ENCODE results near the gene LRP5. TPM values are rescaled to one million over a fixed set of nuclear protein-coding genes. Genes with fewer than 3 reads are reported as not detected.

The LRP5 gene
- total RNA-seq, 1 donor from 2014 or later: 54.7 TPM

DNA sequence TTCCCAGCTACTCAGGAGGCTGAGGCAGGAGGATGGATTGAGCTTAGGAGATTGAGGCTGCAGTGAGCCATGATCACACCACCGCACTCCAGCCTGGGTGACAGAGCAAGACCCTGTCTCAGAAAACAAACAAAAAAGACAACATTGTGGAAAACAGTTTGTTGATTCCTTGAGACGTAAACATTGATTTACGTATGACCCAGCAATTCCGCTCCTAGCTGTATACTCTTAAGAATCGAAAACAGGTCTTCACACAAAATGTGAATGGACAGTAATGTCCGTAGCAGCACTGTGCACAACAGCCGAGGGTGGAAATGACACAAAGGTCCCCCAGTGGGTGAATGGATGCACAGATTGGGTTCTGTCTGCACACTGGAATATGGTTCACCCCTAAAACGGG, 49.3 kb downstream of the LRP5 start:
- intact Hi-C loops (cut with micrococcal nuclease): no loop called here
- Histone ChIP-seq H3K27me3 (ENCODE audit: low read depth) (no peaks in the 10 kb centered on the region), H3K4me1 (peaks cover 16% of the 10 kb centered on the region), H3K27ac (replicated peaks) (no peak overlapping the region), H3K9me3 (replicated peaks) (no peaks in the 10 kb centered on the region), H3K4me3 (no peak overlapping the region), H3K36me3 (peaks cover 59% of the 10 kb centered on the region)
- DNase-seq: no peak
- TF ChIP-seq, protein P1, sequence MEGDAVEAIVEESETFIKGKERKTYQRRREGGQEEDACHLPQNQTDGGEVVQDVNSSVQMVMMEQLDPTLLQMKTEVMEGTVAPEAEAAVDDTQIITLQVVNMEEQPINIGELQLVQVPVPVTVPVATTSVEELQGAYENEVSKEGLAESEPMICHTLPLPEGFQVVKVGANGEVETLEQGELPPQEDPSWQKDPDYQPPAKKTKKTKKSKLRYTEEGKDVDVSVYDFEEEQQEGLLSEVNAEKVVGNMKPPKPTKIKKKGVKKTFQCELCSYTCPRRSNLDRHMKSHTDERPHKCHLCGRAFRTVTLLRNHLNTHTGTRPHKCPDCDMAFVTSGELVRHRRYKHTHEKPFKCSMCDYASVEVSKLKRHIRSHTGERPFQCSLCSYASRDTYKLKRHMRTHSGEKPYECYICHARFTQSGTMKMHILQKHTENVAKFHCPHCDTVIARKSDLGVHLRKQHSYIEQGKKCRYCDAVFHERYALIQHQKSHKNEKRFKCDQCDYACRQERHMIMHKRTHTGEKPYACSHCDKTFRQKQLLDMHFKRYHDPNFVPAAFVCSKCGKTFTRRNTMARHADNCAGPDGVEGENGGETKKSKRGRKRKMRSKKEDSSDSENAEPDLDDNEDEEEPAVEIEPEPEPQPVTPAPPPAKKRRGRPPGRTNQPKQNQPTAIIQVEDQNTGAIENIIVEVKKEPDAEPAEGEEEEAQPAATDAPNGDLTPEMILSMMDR (IDR thresholded peaks at IDR 0.05; ENCODE audit: borderline replicate concordance): no peak

DNA sequence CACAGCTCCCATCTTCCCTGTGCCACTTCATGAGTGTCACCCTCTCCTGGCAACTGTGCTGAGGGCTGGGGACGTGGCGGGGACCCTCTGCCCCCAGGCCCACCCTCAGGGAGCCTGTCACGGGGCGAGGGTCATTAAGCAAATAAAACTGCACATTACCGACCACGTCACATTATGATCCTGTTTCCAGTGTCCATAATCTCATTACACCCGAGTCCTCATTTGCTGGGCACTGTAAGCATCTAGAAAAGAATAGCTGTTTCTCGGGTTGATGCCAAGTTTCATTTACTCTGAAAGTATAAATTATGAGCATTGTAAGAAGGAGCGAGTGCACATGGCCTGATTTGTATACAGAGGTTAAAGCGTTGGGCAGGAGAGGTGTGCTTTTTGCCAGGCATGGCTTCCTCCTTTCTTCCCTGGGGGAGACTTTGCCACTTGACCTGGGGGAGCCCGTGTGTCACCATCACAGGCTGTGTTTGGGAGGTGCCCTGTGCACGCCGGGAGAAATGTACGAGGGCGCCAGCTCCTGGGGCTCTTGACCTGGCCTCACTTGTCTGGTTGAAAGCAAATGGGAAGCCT, 50.5 kb downstream of the LRP5 start:
- TF ChIP-seq, protein P1 (IDR thresholded peaks at IDR 0.05; ENCODE audit: borderline replicate concordance): no peak
- Histone ChIP-seq H3K4me3 (no peak overlapping the region), H3K9me3 (replicated peaks) (no peaks in the 10 kb centered on the region), H3K27me3 (ENCODE audit: low read depth) (no peaks in the 10 kb centered on the region), H3K27ac (replicated peaks) (no peak overlapping the region), H3K4me1 (peaks cover 9% of the 10 kb centered on the region), H3K36me3 (peaks cover 66% of the 10 kb centered on the region)
- DNase-seq: no peak
- intact Hi-C loops (cut with micrococcal nuclease): no loop called here

DNA sequence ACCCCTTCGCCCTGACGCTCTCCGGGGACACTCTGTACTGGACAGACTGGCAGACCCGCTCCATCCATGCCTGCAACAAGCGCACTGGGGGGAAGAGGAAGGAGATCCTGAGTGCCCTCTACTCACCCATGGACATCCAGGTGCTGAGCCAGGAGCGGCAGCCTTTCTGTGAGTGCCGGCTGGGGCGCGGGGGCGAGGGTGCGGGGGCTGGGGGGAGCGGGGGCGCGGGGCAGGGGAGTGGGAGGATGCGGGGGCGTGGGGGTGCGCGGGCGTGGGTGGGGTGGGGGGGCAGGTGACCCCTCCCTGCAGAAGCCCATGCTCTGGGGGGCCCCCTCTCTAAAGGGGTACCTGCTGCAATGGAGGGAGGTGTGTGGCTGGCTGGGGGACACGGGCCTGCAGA, 51.4 kb downstream of the LRP5 start:
- no peak for DNase-seq
- H3K36me3 ChIP-seq: peaks cover 64% of the 10 kb centered on the region
- no peaks in the 10 kb centered on the region for H3K9me3 ChIP-seq (replicated peaks)
- H3K27ac ChIP-seq (replicated peaks): no peak overlapping the region
- H3K4me3 ChIP-seq: no peak overlapping the region
- no peaks in the 10 kb centered on the region for H3K4me1 ChIP-seq
- intact Hi-C loops (cut with micrococcal nuclease): no loop called here
- TF ChIP-seq, protein P1 (IDR thresholded peaks at IDR 0.05; ENCODE audit: borderline replicate concordance): no peak
- no peaks in the 10 kb centered on the region for H3K27me3 ChIP-seq (ENCODE audit: low read depth)

DNA sequence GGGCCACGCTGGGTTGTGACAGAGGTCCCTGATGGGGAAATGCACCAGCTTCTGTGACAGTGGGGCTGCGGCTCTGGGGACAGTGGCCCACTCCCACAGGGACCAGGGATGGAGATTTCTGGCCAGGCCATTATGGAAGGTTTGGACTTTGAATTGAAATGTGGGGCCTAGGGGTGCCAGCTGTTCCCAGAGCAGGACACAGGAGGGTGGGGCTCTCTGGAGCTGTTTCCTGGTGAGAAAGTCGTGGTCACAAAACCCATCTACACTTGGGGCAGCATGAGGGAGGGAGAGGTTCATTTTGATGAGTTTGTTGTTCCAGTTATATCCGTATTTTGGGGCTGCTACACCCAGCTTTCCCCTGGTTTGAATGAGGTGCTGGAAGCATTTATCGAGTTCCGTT, 52.2 kb downstream of the LRP5 start:
- intact Hi-C loops (cut with micrococcal nuclease): no loop called here
- H3K4me1 ChIP-seq: peaks cover 7% of the 10 kb centered on the region
- peaks cover 61% of the 10 kb centered on the region for H3K36me3 ChIP-seq
- no peaks in the 10 kb centered on the region for H3K27me3 ChIP-seq (ENCODE audit: low read depth)
- H3K4me3 ChIP-seq: no peak overlapping the region
- no peak overlapping the region for H3K27ac ChIP-seq (replicated peaks)
- no peak for DNase-seq
- H3K9me3 ChIP-seq (replicated peaks): no peaks in the 10 kb centered on the region
- TF ChIP-seq, protein P1 (IDR thresholded peaks at IDR 0.05; ENCODE audit: borderline replicate concordance): no peak

DNA sequence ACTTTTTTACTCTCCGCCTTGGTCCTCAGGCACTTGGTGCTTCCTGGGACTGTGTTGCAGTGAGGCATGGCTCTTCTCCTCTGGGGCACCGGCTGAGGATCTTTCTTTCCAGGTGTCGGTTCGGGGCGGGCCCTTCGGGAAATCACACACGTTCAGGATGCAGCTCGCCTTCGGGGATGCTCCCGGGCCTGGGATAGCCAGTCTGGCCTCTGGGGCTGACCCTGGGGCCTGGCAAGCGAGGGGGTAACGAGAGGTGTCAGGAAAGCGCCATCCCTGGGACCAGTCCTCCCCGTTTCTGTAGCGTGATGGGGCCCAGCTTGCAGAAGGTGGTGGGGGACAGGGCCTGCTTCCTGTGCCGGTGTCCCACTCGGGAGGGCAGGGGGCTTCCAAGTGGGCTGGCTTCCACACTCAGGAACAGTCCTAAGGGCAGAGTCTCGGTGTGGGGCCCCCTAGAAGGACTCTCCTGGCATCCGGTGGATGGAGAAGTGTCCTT, 53.6 kb downstream of the LRP5 start:
- H3K36me3 ChIP-seq: peaks cover 51% of the 10 kb centered on the region

More for the DNA sequence above, 53.6 kb downstream of the LRP5 start:
- Histone ChIP-seq H3K27me3 (ENCODE audit: low read depth) (no peaks in the 10 kb centered on the region), H3K27ac (replicated peaks) (no peak overlapping the region), H3K9me3 (replicated peaks) (no peaks in the 10 kb centered on the region), H3K4me1 (peaks cover 21% of the 10 kb centered on the region), H3K4me3 (no peak overlapping the region)
- TF ChIP-seq, protein P1 (IDR thresholded peaks at IDR 0.05; ENCODE audit: borderline replicate concordance): no peak
- intact Hi-C loops (cut with micrococcal nuclease): no loop called here
- DNase-seq: no peak

Data from left ventricle myocardium inferior (tissue), 1 donor.